Smooth muscle cell (in vitro differentiated cells): ENCODE measurements around the gene ATG14. TPM values are rescaled to one million over a fixed set of nuclear protein-coding genes. Genes with fewer than 3 reads are reported as not detected.

Experiments used
- DNase-seq: peaks from one replicate; lab custom pipeline; 2025; ENCODE audit not compliant: unreplicated experiment; lab: John Stamatoyannopoulos, UW
- H2AFZ ChIP-seq: fragments of 200-600 bp; sonication (generic); 2 replicates; pipeline ENCODE4 v1.6.0; 2016; ENCODE audit warnings: antibody characterized with exemption, low read depth, mild to moderate bottlenecking
- H3F3A ChIP-seq: fragments of 200-600 bp; sonication (generic); 2 replicates; pipeline ENCODE4 v1.6.0; 2017; ENCODE audit warnings: antibody characterized with exemption, low read depth
- H3K27ac ChIP-seq: fragments of 200-600 bp; sonication (generic); 2 replicates; pipeline ENCODE4 v1.5.1; 2016; ENCODE audit warnings: low read depth, mild to moderate bottlenecking
- H3K27me3 ChIP-seq: fragments of 200-600 bp; sonication (generic); 2 replicates; pipeline ENCODE4 v1.6.1; 2016; ENCODE audit warnings: low read depth, mild to moderate bottlenecking
- H3K36me3 ChIP-seq: fragments of 200-600 bp; sonication (generic); 2 replicates; pipeline ENCODE4 v1.5.1; 2016; ENCODE audit warnings: low read depth
- H3K4me1 ChIP-seq: fragments of 200-600 bp; sonication (generic); 2 replicates; pipeline ENCODE4 v1.5.1; 2016; ENCODE audit warnings: low read depth
- H3K4me2 ChIP-seq: fragments of 200-600 bp; sonication (generic); 2 replicates; pipeline ENCODE4 v1.6.0; 2016; ENCODE audit warnings: mild to moderate bottlenecking
- H3K4me3 ChIP-seq: fragments of 200-600 bp; sonication (generic); 2 replicates; pipeline ENCODE4 v1.5.1; 2016; ENCODE audit warnings: mild to moderate bottlenecking
- H3K79me2 ChIP-seq: fragments of 200-600 bp; sonication (generic); 2 replicates; pipeline ENCODE4 v1.6.0; 2016; ENCODE audit warnings: low read depth, mild to moderate bottlenecking
- H3K9ac ChIP-seq: fragments of 200-600 bp; sonication (generic); 2 replicates; pipeline ENCODE4 v1.6.0; 2016; ENCODE audit warnings: low read depth
- H3K9me3 ChIP-seq: fragments of 200-600 bp; sonication (generic); replicated peaks from 2 replicates; pipeline ENCODE4 v1.5.1; 2016; ENCODE audit warnings: low read depth
- H4K20me1 ChIP-seq: fragments of 200-600 bp; sonication (generic); 2 replicates; pipeline ENCODE4 v1.6.0; 2016; ENCODE audit warnings: low read depth
- WGBS: methylation state at CpG from one replicate; pipeline ENCODE4 v1.1.7; 2016; ENCODE audit warnings: low lambda C conversion rate; 5-methylcytosine and 5-hydroxymethylcytosine counted together
- polyA plus RNA-seq: library from polyadenylated mRNA; unstranded; fragments of >200 nt; fragmentation: Nextera tagmentation; extraction: Ambion mirVana; gene quantifications from 2 replicates; pipeline ENCODE4 v1.2.1, GENCODE V29; 2016
- total RNA-seq: library from RNA; depleted of rRNA; stranded (reverse); fragments of >200 nt; gene quantifications from 2 replicates; pipeline ENCODE4 v1.2.3, GENCODE V29; 2014
- TF ChIP-seq, protein P1 (sequence below): fragments of 200-600 bp; sonication (generic); IDR thresholded peaks from 2 replicates; pipeline ENCODE4 v1.5.1; 2017; ENCODE audit warnings: borderline replicate concordance, mild to moderate bottlenecking, antibody characterized with exemption; ENCODE audit not compliant: insufficient read depth, poor library complexity, severe bottlenecking

The ATG14 gene
- total and polyA plus RNA-seq, 2 experiments from 2014 or later = 3.2 to 11.6 TPM

DNA sequence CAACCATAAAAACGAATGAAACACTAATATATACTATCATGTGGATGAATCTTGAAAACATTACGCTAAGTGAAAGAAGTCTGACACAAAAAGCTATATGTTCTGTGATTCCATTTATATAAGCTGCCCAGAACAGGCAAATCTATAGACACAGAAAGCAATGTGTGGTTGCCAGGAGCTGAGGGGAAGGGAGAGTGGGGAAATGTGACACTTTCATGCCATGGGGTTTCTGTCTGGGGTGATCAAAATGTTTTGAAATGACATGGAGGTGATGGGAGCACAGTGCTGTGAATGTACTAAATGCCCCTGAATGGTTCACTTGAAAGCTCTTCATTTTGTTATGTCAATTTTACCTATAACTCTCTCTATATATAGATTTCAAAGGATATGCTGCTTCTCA is 30.1 kb downstream of the ATG14 start:
- Histone ChIP-seq H3F3A (peaks cover 2% of the 10 kb centered on the region), H3K9ac (no peak overlapping the region), H3K4me1 (no peaks in the 10 kb centered on the region), H3K27me3 (no peaks in the 10 kb centered on the region), H2AFZ (no peak overlapping the region), H3K4me3 (no peak overlapping the region), H4K20me1 (no peaks in the 10 kb centered on the region), H3K36me3 (peaks cover 4% of the 10 kb centered on the region), H3K9me3 (no peaks in the 10 kb centered on the region), H3K4me2 (no peak overlapping the region), H3K79me2 (no peaks in the 10 kb centered on the region), H3K27ac (no peak overlapping the region)
- WGBS = 70% methylated on average over 2 of the region's 2 CpGs
- DNase-seq = no peak
- TF ChIP-seq, protein P1, sequence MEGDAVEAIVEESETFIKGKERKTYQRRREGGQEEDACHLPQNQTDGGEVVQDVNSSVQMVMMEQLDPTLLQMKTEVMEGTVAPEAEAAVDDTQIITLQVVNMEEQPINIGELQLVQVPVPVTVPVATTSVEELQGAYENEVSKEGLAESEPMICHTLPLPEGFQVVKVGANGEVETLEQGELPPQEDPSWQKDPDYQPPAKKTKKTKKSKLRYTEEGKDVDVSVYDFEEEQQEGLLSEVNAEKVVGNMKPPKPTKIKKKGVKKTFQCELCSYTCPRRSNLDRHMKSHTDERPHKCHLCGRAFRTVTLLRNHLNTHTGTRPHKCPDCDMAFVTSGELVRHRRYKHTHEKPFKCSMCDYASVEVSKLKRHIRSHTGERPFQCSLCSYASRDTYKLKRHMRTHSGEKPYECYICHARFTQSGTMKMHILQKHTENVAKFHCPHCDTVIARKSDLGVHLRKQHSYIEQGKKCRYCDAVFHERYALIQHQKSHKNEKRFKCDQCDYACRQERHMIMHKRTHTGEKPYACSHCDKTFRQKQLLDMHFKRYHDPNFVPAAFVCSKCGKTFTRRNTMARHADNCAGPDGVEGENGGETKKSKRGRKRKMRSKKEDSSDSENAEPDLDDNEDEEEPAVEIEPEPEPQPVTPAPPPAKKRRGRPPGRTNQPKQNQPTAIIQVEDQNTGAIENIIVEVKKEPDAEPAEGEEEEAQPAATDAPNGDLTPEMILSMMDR = no peak

DNA sequence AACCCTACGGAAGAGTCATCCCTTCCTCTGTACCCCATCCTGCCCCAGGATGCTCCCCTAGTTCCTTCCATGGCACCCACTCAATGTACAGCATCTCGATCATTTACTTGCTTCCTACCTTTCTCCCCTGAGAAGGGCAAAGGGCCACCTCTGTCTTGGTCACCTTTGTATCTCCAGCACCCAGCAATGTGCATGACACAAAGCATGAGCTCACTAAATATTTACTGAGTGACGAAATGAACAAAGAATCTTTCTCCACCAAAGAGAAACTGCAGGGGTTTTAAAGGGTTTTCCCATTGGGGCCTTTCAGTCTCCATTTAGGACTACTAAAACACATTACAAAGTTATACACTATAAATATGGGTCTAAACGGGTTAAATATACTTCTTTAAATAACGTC is 30.6 kb downstream of the ATG14 start:
- Histone ChIP-seq H3K4me3 (no peak overlapping the region), H3K9me3 (no peaks in the 10 kb centered on the region), H3K4me1 (no peaks in the 10 kb centered on the region), H3K27ac (no peak overlapping the region), H3K4me2 (no peak overlapping the region), H4K20me1 (no peaks in the 10 kb centered on the region), H3K27me3 (no peaks in the 10 kb centered on the region), H3K9ac (no peak overlapping the region), H3K36me3 (peaks cover 4% of the 10 kb centered on the region), H2AFZ (no peak overlapping the region), H3K79me2 (no peaks in the 10 kb centered on the region), H3F3A (peaks cover 2% of the 10 kb centered on the region)
- TF ChIP-seq, protein P1 = no peak
- no peak for DNase-seq
- 97% methylated on average over 5 of the region's 5 CpGs for WGBS

GRCh38 chr14:55377236-55377635 is 34.4 kb downstream of the ATG14 start:
- no peak overlapping the region for H3K27ac ChIP-seq

GRCh38 chr14:55374771-55375170 is 36.9 kb downstream of the ATG14 start:
- no peaks in the 10 kb centered on the region for H3K9me3 ChIP-seq
- H3K4me3 ChIP-seq = no peak overlapping the region
- H4K20me1 ChIP-seq = no peaks in the 10 kb centered on the region
- H2AFZ ChIP-seq = no peak overlapping the region
- 98% methylated on average over 4 of the region's 4 CpGs for WGBS
- no peaks in the 10 kb centered on the region for H3K36me3 ChIP-seq
- H3K27me3 ChIP-seq = no peaks in the 10 kb centered on the region
- H3K79me2 ChIP-seq = no peaks in the 10 kb centered on the region
- TF ChIP-seq, protein P1 = no peak
- H3K4me2 ChIP-seq = no peak overlapping the region
- H3K27ac ChIP-seq = no peak overlapping the region
- no peak overlapping the region for H3K9ac ChIP-seq
- no peak for DNase-seq
- H3K4me1 ChIP-seq = no peaks in the 10 kb centered on the region
- no peaks in the 10 kb centered on the region for H3F3A ChIP-seq

More at GRCh38 chr14:55377236-55377635, 34.4 kb downstream of the ATG14 start:
- WGBS = 97% methylated on average over 5 of the region's 5 CpGs
- no peaks in the 10 kb centered on the region for H3K4me1 ChIP-seq
- H3K9me3 ChIP-seq = no peaks in the 10 kb centered on the region
- no peak for DNase-seq
- no peaks in the 10 kb centered on the region for H3K27me3 ChIP-seq
- no peak overlapping the region for H3K9ac ChIP-seq
- H3K79me2 ChIP-seq = no peaks in the 10 kb centered on the region
- H3K36me3 ChIP-seq = peaks cover 4% of the 10 kb centered on the region
- H3F3A ChIP-seq = no peaks in the 10 kb centered on the region
- no peak overlapping the region for H2AFZ ChIP-seq
- H4K20me1 ChIP-seq = no peaks in the 10 kb centered on the region
- H3K4me2 ChIP-seq = no peak overlapping the region
- TF ChIP-seq, protein P1 = no peak
- H3K4me3 ChIP-seq = no peak overlapping the region
